ENCODE results near the gene GPR179. TPM values are rescaled to one million over a fixed set of nuclear protein-coding genes. Genes with fewer than 3 reads are reported as not detected.

Gene GPR179
- total RNA-seq, 4 donors from 2014 or later, result 0.12 to 5.3 (median 0.97) TPM; not detected in 1

- no peak overlapping the region for H3K27ac ChIP-seq
- H3K9me3 ChIP-seq, result no peaks in the 10 kb centered on the region
- no peak for DNase-seq
- H3K4me1 ChIP-seq, result peaks cover 4 to 7% of the 10 kb centered on the region in 2 donors
- intact Hi-C loops (cut with DNase I; ENCODE audit: low total_unique reads), result no loop called here
- H3K27me3 ChIP-seq, result no peaks in the 10 kb centered on the region
- H3K4me3 ChIP-seq, result no peak overlapping the region
- H3K36me3 ChIP-seq, result no peaks in the 10 kb centered on the region
- no peak for TF ChIP-seq CTCF (IDR thresholded peaks at IDR 0.05)
- TF ChIP-seq POLR2A (IDR thresholded peaks at IDR 0.05), result no peak
These were observed 18.1 kb upstream of the GPR179 start for GRCh38 chr17:38361694-38362465.

- no peak for TF ChIP-seq CTCF (IDR thresholded peaks at IDR 0.05)
- TF ChIP-seq POLR2A (IDR thresholded peaks at IDR 0.05), result no peak
- intact Hi-C loops (cut with DNase I; ENCODE audit: low total_unique reads), result no loop called here
- Histone ChIP-seq H3K27me3 (no peaks in the 10 kb centered on the region), H3K9me3 (no peaks in the 10 kb centered on the region), H3K4me1 (peaks cover 4 to 17% of the 10 kb centered on the region in 2 donors), H3K4me3 (no peak overlapping the region), H3K27ac (peak overlapping the region; percentile 54 to 62), H3K36me3 (no peaks in the 10 kb centered on the region)
- no peak for DNase-seq
These were observed 15.1 kb upstream of the GPR179 start for GRCh38 chr17:38358586-38359513.

- H3K9me3 ChIP-seq, result no peaks in the 10 kb centered on the region
- intact Hi-C loops (cut with DNase I; ENCODE audit: low total_unique reads), result no loop called here
- H3K27me3 ChIP-seq, result no peaks in the 10 kb centered on the region
- peaks cover 4 to 17% of the 10 kb centered on the region in 2 donors for H3K4me1 ChIP-seq
- peak overlapping the region; percentile 54 to 62 for H3K27ac ChIP-seq
- H3K4me3 ChIP-seq, result no peak overlapping the region
- TF ChIP-seq POLR2A (IDR thresholded peaks at IDR 0.05) (no peak), CTCF (IDR thresholded peaks at IDR 0.05) (no peak)
- DNase-seq, result no peak
- H3K36me3 ChIP-seq, result no peaks in the 10 kb centered on the region
These were observed 13.8 kb upstream of the GPR179 start for GRCh38 chr17:38357486-38358123.

- H3K4me1 ChIP-seq, result peaks cover 4 to 17% of the 10 kb centered on the region in 2 donors
- no peaks in the 10 kb centered on the region for H3K27me3 ChIP-seq
- no peaks in the 10 kb centered on the region for H3K9me3 ChIP-seq
- DNase-seq, result no peak
- H3K4me3 ChIP-seq, result no peak overlapping the region
- intact Hi-C loops (cut with DNase I; ENCODE audit: low total_unique reads), result no loop called here
- peak overlapping the region in 1 of 2 donors; percentile 4 for H3K27ac ChIP-seq
- no peak for TF ChIP-seq CTCF (IDR thresholded peaks at IDR 0.05)
- TF ChIP-seq POLR2A (IDR thresholded peaks at IDR 0.05), result no peak
- H3K36me3 ChIP-seq, result no peaks in the 10 kb centered on the region
These were observed 11.5 kb upstream of the GPR179 start for GRCh38 chr17:38355251-38355650.

Measured in uterus (tissue), 4 donors.